GM18498 (cell line): ENCODE results near the gene TMPRSS7.
A peak's percentile ranks its signal among the peaks of the same experiment; 100 is the strongest.

ENCODE experiments used
- ATAC-seq: cut with Tn5 transposase; IDR thresholded peaks from one replicate; pipeline ENCODE4 v1.9.1; 2021; ENCODE audit warnings: mild to moderate bottlenecking, moderate library complexity; ENCODE audit not compliant: unreplicated experiment

The TMPRSS7 gene

DNA sequence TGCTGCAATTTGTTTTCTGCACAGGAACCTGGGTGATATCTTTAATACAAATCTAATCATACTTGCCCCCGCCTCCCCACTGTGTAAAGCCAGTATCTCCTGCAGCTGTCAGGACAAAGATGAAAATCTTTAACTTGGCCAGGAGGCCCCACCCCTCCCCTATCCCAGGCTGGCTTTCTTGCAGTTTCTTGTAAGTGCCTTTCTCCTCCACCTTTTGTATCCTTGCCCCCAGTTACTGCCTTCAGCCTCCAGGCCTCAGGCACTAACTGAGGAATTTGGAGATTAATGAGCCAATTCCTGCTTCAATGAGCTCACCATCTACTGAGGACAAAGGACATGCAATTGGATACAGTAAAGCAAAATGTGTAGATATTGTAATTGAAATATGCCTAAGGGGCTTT is 92.0 kb downstream of the TMPRSS7 start:
- ATAC-seq = no peak

DNA sequence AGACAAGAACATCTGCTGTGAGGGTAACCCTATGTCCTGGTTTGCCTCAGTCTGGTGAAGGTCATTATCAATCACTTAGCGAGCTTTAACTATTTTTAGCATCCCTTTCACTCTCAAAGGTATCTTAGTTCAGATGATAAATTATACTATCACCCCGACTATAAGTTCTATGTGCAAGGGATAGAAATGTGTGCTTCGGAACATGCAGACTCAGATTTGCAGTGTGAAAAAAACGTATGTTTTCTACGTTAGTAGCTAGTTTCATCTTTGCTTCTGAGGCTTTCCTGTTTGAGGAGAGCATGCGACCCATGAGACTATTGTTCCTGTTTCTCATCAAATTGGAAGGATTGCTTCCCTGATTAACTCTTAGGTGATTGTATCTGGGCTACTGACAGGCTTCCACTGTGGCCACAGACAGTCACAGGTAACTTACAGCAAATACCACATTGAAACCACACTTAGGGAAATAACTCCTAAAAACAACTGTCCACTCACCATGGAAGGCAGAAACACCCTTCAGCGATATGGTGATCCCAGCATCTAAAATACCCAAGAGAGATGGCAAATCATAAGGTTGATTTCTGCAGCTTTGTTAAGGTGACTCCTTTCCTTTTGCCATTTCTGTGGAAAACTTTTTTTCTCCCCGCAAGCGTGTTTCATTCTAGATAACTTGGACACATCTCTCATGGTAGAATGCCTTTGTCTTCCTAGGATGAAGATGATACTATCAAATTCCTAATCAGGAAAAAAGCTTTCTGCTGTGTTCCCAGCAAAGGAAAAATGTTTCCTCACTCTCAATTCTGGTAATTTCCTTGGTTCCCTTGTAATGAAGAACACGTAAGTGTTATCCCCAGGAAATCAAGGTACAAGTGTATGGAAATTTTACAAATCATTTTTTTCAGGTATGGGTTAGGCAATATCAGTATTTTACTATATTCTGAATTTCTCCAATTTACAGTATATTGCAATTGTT is 93.3 kb downstream of the TMPRSS7 start:
- no peak for ATAC-seq

DNA sequence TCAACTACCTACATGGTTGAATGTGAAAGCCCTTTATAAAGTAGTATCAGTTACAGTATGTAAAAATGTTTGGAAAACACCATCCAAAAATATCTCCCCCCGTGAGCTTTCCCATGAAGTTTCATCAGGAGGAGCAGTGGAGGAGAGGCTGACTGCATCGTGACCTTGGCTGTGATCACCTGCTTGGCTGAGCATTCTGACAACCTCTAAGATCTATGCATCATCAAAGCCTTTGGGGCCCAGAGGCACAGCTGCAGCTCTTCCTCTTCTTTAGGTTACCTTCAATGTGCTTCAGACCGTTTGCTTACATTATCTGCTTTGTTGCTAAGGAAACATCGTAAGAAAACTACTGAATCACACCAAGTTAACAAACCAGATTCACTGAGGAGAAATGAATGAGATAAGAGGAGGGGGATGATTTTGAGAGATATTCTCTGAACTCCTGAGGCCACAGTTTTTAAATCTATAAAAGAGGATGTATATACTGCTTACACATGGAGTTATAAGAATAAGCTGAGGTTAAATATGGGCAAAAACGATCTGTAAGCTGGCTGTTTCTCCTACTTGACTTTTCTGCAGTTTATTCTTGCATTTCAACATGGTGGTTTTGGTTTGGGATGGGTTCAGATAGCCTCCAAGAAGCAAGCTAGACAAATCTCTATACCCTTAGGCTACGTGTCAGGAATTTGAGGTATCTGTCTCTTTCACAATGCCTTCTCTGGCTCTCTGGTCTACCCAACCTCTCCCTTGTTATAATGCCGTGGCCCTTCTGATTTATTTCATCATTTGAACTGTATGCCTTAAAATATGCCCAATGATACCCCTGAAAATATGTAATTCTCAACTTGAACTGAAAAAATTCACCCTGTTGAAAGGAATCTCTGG is 94.5 kb downstream of the TMPRSS7 start:
- ATAC-seq = peak; percentile 42

DNA sequence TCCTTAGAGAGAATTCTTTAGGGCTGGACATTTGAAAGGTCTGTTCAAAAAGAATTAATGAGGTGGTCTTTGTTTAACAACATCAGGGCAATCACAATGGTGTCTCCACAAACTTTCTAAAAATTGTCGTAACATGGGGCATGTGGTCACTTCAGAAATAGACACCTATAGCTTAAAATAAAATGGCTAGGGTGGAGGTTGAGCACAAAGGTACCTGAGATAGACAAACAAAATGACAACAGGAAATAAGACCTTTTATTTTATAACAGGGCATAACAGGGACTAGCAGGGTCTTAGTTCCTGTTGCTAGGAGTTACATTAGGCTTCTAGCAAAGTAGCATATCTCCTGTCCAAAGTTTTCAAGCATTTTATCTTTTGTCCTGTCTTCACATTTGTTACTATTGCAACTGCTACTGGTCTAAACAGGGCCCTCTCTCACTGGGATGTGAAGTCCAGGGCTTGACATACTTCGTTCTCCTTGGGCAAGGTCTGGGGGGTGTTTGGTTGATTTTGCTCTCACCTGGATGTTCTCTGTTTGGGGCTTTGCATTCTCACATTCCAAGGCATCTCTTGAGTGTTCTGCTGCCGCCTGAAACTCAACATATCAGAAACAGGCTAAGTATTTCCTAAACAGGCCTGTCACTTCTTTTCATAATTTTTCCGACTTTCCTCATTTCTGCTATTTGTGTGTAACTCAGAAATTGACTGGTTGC is 95.5 kb downstream of the TMPRSS7 start:
- no peak for ATAC-seq

DNA sequence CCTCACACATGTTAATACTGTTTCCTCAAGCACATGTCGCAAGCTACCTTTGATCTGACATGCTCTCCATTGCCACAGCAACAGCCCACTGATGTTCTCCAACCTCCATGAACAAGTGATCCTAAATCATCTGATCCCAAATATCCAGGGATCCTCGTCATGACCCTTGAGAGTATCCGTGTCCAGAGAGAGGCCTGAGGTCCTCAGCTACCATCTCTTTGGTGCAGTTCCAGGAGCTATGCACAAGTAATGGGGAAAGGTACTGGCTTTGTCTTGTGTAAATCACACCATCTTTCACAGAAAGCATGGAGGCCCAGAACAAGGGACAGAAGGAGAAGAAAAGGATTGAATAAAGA is 96.1 kb downstream of the TMPRSS7 start:
- no peak for ATAC-seq
